Cardiac muscle cell (in vitro differentiated cells and primary cell): ENCODE measurements around the gene SLC6A17. TPM values are rescaled to one million over a fixed set of nuclear protein-coding genes. Genes with fewer than 3 reads are reported as not detected.

ENCODE experiments used
- DNase-seq, 2 donors: peaks; one replicate each; pipeline versions ENCODE4 v3.0.0 to v3.0.0-alpha.2; 2010 to 2017; ENCODE audit warnings: low read depth in 1 of 2, low spot score in 1 of 2
- H3K27ac ChIP-seq: fragments of 200-600 bp; sonication (generic); 2 replicates; pipeline ENCODE4 v1.5.1; 2016
- H3K27me3 ChIP-seq: fragments of 200-600 bp; sonication (generic); 2 replicates; pipeline ENCODE4 v1.6.0; 2016; ENCODE audit warnings: control low read depth
- H3K36me3 ChIP-seq: fragments of 200-600 bp; sonication (generic); 2 replicates; pipeline ENCODE4 v1.5.1; 2016; ENCODE audit warnings: control low read depth
- H3K4me1 ChIP-seq: fragments of 200-600 bp; sonication (generic); 2 replicates; pipeline ENCODE4 v1.8.1; 2017; ENCODE audit warnings: low read depth, mild to moderate bottlenecking, mixed run types
- H3K4me3 ChIP-seq: fragments of 200-600 bp; sonication (generic); 2 replicates; pipeline ENCODE4 v1.5.1; 2016; ENCODE audit warnings: mild to moderate bottlenecking
- H3K9me3 ChIP-seq: fragments of 200-600 bp; sonication (generic); 2 replicates; pipeline ENCODE4 v1.5.1; 2017; ENCODE audit warnings: low read depth, mild to moderate bottlenecking, control low read depth
- CTCF ChIP-seq: IDR thresholded peaks from 2 replicates; pipeline ENCODE4 v1.5.1; 2012; ENCODE audit warnings: low read depth, mild to moderate bottlenecking, low read length
- polyA plus RNA-seq: library from polyadenylated mRNA; unstranded; fragments of >200 nt; fragmentation: Nextera tagmentation; extraction: Ambion mirVana; gene quantifications from 2 replicates; pipeline ENCODE4 v1.2.1, GENCODE V29; 2016
- total RNA-seq: library from RNA; depleted of rRNA; stranded (reverse); fragments of >200 nt; gene quantifications from 2 replicates; pipeline ENCODE4 v1.2.3, GENCODE V29; 2016

Gene SLC6A17
- total and polyA plus RNA-seq, 2 experiments from 2014 or later = 0.06 TPM; not detected in 1

GRCh38 chr1:110212169-110213142, 62.2 kb downstream of the SLC6A17 start:
- Histone ChIP-seq H3K27me3 (peaks cover 30% of the 10 kb centered on the region), H3K27ac (no peak overlapping the region), H3K4me1 (no peaks in the 10 kb centered on the region), H3K4me3 (peak overlapping the region; percentile 65), H3K9me3 (no peaks in the 10 kb centered on the region), H3K36me3 (no peaks in the 10 kb centered on the region)
- peak in 1 of 2 donors; percentile 38 for DNase-seq
- TF ChIP-seq CTCF = no peak

DNA sequence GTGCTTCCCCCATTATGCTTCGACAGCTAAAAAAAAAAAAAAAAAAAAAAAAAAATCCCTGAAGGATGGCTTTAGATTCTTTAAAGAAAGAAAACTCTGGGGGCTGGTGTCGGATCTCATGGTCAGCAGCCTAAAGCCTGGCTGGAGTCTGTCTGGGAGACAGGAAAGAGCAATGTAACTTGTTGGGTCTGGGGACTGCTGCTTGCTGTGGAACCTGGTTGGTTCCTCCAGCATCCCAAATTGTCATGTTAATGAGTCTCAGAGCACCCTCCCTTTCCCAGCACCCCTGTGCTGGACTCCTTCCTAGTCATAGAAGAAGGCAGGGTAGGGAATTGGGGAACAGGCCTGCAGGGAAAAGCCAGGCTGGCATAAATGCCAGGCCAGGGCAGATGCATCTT, 62.8 kb downstream of the SLC6A17 start:
- peaks cover 30% of the 10 kb centered on the region for H3K27me3 ChIP-seq
- no peaks in the 10 kb centered on the region for H3K9me3 ChIP-seq
- H3K27ac ChIP-seq = no peak overlapping the region
- no peak for DNase-seq
- no peaks in the 10 kb centered on the region for H3K4me1 ChIP-seq
- TF ChIP-seq CTCF = no peak
- H3K36me3 ChIP-seq = no peaks in the 10 kb centered on the region
- H3K4me3 ChIP-seq = no peak overlapping the region

- TF ChIP-seq CTCF = no peak
- no peak overlapping the region for H3K27ac ChIP-seq
- no peak overlapping the region for H3K4me3 ChIP-seq
- H3K36me3 ChIP-seq = no peaks in the 10 kb centered on the region
- H3K4me1 ChIP-seq = no peaks in the 10 kb centered on the region
- H3K27me3 ChIP-seq = peaks cover 30% of the 10 kb centered on the region
- H3K9me3 ChIP-seq = no peaks in the 10 kb centered on the region
- peak in 1 of 2 donors; percentile 42 for DNase-seq
Measured at GRCh38 chr1:110214454-110215404, 64.4 kb downstream of the SLC6A17 start.

DNA sequence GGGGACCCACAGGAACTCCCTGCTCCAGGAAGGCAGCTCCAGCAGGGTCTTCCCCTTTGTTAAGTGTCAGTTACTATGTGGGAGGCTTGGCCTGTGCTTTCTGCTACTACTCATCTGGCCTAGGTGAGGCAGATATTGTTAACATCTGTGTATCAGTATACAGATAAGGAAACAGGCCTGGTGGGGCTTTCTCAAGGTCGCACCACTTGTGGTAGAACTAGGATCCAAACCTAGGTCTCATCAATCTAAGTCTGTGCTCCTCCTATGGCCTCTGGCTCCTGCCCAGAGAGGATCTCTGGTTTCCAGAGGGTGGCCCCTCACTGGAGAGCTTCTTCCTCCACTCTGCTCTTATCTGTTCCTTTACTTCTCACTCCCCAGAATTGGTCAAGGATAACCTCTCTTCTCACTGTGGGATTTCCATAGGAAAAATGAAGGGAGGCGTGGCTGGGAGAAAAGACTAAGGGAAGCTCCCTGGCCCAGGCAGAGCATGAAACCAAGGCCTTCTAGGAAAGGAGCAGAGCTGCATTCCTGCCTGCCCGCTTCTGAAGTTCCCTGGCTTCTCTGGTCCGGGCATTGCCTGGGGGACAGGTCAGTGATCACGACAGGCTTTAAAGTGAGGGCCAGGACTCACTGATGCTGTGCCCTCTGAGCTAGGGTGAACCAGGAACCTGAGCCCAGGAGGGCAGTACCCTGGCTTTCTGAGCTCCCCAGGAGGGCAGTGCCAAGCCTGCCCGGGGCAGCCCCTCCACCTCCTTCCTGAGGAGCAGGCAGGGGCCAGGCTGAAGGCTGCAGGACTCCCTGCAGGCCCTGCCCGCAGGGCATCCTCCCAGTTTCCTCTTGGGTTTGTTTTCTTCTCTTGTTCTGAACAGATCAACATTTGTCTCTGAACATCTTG, 65.6 kb downstream of the SLC6A17 start:
- no peaks in the 10 kb centered on the region for H3K4me1 ChIP-seq
- H3K9me3 ChIP-seq = no peaks in the 10 kb centered on the region
- peaks cover 26% of the 10 kb centered on the region for H3K27me3 ChIP-seq
- H3K36me3 ChIP-seq = no peaks in the 10 kb centered on the region
- no peak overlapping the region for H3K27ac ChIP-seq
- no peak overlapping the region for H3K4me3 ChIP-seq
- DNase-seq = no peak
- no peak for TF ChIP-seq CTCF
